Right kidney (tissue), 1 donor: Measurements from ENCODE around the gene CARD11.

ENCODE experiments used
- DNase-seq: peaks from one replicate; pipeline ENCODE4 v3.0.0-alpha.2; 2016

The CARD11 gene

DNA sequence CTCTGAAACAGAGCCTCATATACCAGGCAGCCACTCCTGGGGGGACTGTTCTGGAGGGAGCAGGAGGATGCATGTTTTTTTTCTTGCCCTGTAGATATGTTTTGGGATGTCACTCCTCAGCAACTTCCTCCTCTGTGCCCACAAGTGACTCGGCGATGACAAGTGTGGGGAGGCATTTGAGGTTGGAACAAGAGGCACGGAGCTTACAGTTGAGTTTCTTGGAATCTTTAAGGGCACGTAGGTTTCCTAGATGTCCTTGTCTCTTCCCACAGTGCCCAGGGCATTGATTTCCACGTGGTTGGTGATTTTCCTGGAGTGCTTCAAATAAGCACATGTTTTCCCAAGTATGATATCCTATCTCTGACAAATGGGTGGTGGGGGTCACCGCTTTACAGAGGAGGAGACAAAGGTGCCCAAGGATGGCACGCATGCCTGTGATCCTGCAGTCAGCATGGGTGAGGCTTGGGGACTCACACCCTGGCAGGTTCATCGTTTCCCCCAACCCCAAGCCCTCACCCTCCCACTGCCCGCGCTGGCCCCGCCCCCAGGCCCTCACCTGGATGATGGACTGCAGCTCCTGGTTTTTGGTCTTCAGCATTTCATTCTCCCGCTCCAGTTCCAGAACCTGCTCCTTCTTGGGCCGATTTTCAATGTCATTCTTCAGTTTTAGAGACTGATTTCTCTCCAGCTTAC, 104.3 kb downstream of the CARD11 start:
- no peak for DNase-seq

DNA sequence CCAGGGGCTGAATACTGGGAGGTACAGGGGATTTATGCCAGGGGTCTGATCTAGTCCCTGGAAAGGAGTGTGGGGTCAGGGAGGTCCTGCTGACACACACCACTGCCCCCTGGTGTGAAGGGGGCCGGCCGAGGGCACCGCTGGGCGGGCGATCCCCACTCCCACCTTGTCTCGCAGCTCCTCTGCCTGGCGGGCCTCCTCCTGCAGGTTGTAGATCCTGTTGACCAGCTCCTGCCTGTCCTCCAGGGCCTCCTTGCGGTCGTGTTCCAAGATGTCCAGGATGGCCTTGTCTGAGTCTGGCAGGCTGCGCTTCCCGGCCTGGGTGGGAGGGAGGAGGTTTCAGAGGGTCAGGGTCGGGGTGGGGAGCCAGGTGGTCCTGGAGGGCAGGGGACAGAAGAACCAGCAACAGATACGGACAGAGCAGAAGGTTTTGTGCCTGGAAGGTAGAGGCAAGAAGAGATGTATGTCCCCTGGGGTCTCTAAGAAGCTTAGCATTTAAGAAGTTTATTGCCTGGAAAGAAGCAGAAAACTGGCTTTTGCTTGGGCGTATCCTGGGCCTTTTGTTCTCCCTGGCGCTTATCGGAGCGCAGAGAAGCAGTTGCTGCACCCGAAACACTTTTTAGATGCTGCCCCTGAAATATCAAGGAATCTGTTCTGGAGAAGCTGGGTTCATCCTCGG, 105.0 kb downstream of the CARD11 start:
- DNase-seq: no peak

- DNase-seq: no peak
Measured at GRCh38 chr7:2937701-2938513, 105.8 kb downstream of the CARD11 start.

- no peak for DNase-seq
Measured at GRCh38 chr7:2936891-2937580, 106.6 kb downstream of the CARD11 start.

DNA sequence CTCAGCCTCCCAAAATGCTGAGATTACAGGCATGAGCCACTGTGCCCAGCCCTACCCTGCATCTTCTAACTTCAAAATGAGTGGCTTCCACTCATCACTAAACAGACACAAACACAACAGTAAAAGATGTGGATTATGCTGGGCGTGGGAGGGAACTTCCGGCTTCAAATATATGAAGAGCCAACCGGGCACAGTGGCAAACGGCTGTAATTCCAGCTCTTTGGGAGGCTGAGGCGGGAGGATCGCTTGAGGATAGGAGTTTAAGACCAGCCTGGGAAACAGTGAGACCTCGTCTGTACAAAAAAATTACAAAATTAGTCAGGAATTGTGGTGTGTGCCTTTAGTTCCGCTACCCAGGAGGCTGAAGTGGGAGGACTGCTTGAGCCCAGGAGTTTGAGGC, 107.4 kb downstream of the CARD11 start:
- no peak for DNase-seq

DNA sequence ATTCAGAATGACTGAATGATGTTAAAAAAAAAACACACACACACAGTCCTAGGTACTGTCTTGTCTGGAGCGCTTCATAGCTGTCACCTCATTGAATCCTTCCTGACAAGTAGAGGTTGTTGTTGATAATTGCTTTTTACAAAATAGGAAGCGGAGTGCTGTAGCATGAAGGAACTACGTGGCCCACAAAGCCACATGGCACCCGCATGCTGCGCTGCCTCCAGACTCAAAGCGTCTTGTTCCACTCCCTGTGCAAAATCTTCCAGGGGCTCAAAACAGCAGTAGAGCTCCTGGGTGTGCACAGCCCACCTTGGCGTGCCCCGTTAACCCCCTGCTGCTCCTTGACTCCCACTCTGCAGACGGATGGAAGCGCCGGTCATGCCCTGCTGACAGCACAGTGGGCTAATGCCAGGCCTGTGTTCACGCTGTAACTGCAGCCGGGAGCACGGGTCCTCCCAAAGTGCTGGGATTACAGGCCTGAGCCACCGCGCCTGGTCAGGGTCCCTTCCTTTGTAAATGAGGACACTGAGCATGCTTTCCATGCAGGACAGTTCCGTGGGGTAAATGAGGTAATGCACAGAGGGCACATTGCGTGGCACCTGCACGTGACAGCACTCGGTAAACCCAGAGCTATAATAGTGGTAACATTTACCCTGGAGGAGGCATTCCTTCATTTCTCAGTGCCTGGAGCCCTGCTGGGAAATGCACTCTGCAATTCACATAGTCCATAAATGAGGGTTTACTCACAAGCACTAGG, 108.5 kb downstream of the CARD11 start:
- no peak for DNase-seq

DNA sequence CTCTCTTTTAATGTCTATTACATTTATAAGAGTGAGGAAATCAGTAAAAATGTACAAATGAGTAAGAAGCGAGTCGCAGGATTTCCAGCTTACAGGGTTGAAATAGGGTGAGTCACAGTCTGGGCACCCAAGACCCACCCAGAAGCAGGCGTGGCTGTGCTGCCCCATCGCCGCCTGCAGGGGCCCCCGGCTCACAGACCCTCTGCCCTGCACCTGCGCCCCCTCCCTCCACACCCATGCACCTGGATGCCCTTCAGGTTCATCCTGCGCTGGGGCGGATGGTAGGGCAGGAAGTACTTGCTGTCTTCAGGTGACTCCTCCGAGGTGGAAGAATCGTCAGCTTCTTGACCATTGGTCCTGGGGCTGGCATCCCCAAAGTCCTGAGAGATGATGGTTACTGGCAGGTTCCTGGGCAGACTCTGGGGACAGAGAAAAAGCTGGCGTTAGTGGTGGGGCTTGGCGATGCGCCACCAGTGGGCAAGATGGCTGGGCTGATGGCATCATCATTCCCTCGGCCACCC, 109.4 kb downstream of the CARD11 start:
- no peak for DNase-seq

DNA sequence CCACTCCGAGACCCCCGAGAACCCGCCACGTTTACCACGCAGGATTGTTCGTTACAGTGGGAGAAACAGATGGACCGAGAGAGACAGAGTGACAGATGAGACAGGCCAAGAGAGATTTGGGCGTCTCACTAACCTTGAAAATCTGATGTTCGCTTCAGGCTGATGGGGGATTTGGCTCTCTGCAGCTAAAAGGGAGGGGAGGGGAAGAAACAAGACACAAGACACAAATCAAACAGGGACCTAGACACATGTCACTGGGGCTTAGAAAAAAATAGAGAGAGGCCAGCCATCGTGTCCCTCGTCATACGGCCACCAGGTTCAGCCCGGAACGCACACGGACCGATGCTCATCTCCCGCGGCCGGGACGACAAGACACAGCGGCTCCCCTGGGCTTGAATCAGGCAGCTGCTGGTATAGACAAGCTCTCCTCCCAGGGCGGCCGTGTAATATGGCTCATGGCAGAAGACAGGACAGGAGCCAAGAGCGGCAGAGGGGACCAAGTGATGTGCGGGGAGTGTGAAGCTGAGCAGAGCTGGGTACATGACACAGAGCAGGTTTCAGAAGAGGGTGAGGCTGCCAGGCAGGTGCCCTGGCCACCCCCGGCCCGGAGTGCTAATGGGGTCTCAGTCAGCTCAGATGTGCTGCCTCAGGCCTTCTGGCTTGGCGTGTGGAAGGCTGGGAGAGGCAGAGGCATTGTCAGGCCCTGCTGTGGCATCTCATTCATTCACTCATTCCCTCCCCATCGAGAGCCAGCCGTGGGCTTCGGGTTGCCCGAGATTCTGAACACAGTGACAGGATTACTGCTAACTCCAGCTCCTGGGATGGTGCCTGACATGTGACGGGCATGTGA, 111.0 kb downstream of the CARD11 start:
- no peak for DNase-seq

GRCh38 chr7:2931034-2931415, 112.6 kb downstream of the CARD11 start:
- DNase-seq: no peak

DNA sequence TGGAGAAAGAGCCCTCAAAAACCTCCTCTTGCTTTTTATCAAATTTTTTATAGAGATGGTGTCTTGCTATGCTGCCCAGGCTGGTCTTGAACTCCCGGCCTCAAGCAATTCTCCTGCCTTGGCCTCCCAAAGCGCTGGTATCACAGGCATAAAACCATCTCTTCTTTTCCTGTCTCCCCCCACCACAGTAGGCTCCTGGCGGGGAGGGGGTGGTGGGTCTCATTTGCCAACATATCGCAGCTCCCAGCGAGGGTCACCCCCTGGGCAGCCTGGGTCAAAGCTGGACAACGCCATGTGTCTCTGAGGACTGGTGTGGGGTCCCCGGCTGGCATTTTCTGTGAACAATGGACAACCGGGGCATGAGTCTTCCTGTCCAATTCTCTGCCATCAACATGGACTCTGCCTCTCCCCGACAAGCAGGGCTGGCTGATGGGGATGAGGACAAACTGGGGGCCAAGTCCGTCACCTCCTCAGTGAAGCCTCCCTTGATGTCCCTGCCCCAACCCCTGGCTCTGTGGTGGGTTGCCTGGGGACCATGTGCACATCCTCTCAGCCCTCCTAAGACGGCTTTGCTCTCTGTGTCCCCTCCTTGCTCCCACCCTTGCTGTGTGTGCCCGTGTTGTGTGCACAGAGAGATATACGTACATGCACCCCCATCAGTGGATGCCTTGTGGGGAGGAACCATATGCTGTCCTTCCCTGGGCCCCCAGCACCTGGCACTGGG, 113.2 kb downstream of the CARD11 start:
- DNase-seq: no peak

DNA sequence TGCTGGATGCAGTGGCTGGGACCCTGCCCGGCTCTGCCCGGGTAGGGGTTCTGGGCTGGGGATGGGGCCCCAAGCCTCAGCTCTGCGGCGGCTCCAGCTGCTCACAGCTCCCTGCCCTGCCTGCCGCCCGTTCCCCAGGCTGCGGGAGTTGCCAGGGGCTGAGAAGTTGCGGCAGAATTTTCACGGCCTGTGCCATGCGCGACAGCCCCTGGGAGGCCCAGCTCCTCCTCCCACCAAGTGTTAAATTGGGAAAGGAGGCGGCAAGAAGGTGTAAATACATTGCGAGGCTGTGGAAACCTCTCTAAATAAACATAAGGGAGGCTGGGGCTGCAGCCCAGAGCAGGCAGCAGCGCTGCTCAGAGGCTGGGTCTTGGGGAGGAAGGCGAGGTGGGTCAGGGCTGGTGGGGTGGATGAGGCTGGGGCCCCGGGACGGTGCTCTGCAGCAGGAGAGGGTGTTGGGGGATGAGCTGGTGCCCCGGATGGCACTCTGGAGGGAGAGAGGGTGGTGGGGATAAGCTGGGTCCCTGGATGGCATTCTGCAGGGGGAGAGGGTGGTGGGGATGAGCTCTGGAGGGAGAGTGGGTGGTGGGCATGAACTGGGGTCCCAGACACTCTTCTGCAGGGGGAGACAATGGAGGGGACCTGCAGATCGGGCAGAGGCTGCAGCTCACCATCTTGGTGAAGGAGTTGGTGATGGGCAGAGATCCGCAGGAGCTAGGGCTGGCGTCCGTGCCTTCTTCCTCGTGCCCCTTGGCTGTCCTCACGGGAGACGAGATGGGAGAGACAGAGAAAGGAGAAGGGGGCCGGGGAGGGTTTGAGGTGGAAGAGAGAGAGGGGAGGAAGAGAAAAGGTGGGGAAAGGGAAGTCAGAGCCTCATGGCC, 114.1 kb downstream of the CARD11 start:
- DNase-seq: no peak

- peak; percentile 57 for DNase-seq
Measured at GRCh38 chr7:2928613-2929311, 114.9 kb downstream of the CARD11 start.

DNA sequence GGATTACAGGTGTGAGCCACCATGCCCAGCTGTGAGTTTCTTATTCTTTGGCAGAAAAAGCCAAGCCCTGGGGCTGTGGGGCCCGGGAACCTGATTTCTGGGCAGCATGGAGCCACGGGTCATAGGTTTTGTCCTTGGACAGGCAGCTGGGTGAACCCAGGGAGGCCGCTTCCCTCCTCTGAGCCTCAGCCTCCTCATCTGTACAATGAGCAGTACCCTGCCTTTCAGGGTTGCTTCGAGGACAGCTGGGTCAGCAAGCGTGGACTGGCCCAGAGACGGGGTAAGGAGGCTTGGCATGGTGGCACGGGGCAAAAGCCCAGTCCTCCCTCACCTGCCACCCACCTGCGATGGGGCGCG, 115.4 kb downstream of the CARD11 start:
- DNase-seq: no peak

- DNase-seq: no peak
Measured at GRCh38 chr7:2927592-2927991, 116.1 kb downstream of the CARD11 start.

GRCh38 chr7:2926896-2927405, 116.7 kb downstream of the CARD11 start:
- no peak for DNase-seq

DNA sequence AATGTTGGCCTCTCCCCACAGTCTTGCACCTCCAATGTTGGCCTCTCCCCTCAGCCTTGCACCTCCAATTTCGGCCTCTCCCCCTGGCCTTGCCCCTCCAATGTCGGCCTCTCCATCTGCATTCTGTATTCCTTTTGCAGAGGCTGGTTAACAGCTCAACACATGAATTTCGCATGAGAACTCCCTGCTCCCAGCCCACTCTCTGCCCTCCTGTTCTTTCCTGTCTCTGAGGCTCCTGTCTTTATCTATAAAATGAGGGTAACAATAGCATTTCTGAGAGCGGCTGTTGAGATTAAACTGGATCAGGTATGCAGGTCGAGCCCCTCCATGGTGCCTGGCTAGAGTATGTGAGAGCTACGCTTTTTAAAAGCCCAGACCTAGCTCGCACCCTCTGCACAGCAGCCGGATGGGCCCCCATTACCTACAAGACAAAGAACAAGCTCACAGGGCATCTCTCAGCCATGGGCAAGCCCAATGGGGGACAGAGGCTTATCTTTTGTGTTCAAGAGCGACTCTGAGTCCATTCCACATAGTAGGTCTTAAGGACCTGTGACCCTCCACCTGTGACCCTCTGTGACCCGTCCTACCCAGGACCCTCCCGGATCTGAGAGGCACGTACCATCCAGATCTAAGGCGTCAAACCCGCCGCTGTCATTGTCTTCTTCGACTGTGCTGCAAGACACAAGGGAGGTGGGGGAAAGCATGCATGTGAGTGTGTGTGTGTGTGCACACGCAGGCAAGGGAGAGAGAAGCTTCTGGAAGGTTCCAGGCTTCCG, 117.4 kb downstream of the CARD11 start:
- no peak for DNase-seq
